ENCODE results near the gene ADGRF3.

DNA sequence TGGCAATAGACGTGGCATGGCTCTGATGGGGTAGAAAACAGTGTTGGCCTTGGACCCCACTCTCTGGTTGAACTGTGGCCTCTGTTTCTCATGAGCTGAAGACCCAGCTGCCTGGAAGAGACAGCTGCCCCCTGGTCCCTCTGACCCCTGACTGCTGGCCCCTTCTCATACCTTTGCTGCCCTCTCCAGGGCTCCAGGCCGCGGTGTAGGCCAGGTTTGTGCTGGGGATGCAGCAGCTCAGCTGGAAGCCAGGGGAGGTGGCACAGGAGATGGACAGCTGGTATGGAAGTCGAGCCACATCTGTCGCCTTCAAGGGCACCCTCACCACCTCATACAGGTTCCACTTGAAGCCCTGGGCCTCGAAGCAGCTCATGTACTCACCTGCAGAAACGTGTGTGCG, 32.3 kb downstream of the ADGRF3 start:
- no peak for TF ChIP-seq JUND (IDR thresholded peaks at IDR 0.05)
- TF ChIP-seq, protein P1, sequence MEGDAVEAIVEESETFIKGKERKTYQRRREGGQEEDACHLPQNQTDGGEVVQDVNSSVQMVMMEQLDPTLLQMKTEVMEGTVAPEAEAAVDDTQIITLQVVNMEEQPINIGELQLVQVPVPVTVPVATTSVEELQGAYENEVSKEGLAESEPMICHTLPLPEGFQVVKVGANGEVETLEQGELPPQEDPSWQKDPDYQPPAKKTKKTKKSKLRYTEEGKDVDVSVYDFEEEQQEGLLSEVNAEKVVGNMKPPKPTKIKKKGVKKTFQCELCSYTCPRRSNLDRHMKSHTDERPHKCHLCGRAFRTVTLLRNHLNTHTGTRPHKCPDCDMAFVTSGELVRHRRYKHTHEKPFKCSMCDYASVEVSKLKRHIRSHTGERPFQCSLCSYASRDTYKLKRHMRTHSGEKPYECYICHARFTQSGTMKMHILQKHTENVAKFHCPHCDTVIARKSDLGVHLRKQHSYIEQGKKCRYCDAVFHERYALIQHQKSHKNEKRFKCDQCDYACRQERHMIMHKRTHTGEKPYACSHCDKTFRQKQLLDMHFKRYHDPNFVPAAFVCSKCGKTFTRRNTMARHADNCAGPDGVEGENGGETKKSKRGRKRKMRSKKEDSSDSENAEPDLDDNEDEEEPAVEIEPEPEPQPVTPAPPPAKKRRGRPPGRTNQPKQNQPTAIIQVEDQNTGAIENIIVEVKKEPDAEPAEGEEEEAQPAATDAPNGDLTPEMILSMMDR (IDR thresholded peaks at IDR 0.05), result no peak
- TF ChIP-seq NRF1 (IDR thresholded peaks at IDR 0.05; ENCODE audit: low read depth, low read length), result no peak
- TF ChIP-seq SIN3A (IDR thresholded peaks at IDR 0.05; ENCODE audit: borderline replicate concordance, low read depth, low read length), result no peak
- no peak for TF ChIP-seq RFX5 (IDR thresholded peaks at IDR 0.05; ENCODE audit: low read length)
- TF ChIP-seq SMC3 (IDR thresholded peaks at IDR 0.05; ENCODE audit: low read depth, low read length), result no peak
- TF ChIP-seq, protein P2, sequence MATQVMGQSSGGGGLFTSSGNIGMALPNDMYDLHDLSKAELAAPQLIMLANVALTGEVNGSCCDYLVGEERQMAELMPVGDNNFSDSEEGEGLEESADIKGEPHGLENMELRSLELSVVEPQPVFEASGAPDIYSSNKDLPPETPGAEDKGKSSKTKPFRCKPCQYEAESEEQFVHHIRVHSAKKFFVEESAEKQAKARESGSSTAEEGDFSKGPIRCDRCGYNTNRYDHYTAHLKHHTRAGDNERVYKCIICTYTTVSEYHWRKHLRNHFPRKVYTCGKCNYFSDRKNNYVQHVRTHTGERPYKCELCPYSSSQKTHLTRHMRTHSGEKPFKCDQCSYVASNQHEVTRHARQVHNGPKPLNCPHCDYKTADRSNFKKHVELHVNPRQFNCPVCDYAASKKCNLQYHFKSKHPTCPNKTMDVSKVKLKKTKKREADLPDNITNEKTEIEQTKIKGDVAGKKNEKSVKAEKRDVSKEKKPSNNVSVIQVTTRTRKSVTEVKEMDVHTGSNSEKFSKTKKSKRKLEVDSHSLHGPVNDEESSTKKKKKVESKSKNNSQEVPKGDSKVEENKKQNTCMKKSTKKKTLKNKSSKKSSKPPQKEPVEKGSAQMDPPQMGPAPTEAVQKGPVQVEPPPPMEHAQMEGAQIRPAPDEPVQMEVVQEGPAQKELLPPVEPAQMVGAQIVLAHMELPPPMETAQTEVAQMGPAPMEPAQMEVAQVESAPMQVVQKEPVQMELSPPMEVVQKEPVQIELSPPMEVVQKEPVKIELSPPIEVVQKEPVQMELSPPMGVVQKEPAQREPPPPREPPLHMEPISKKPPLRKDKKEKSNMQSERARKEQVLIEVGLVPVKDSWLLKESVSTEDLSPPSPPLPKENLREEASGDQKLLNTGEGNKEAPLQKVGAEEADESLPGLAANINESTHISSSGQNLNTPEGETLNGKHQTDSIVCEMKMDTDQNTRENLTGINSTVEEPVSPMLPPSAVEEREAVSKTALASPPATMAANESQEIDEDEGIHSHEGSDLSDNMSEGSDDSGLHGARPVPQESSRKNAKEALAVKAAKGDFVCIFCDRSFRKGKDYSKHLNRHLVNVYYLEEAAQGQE (IDR thresholded peaks at IDR 0.05; ENCODE audit: low read depth, low read length), result no peak
- TF ChIP-seq, protein P3, sequence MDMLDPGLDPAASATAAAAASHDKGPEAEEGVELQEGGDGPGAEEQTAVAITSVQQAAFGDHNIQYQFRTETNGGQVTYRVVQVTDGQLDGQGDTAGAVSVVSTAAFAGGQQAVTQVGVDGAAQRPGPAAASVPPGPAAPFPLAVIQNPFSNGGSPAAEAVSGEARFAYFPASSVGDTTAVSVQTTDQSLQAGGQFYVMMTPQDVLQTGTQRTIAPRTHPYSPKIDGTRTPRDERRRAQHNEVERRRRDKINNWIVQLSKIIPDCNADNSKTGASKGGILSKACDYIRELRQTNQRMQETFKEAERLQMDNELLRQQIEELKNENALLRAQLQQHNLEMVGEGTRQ (IDR thresholded peaks at IDR 0.05; ENCODE audit: borderline replicate concordance, low read depth, low read length), result no peak
- TF ChIP-seq, protein P4, sequence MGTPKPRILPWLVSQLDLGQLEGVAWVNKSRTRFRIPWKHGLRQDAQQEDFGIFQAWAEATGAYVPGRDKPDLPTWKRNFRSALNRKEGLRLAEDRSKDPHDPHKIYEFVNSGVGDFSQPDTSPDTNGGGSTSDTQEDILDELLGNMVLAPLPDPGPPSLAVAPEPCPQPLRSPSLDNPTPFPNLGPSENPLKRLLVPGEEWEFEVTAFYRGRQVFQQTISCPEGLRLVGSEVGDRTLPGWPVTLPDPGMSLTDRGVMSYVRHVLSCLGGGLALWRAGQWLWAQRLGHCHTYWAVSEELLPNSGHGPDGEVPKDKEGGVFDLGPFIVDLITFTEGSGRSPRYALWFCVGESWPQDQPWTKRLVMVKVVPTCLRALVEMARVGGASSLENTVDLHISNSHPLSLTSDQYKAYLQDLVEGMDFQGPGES (IDR thresholded peaks at IDR 0.05; ENCODE audit: low read depth, low read length), result no peak
- TF ChIP-seq GABPA (IDR thresholded peaks at IDR 0.05; ENCODE audit: low read depth), result no peak

Data from SK-N-SH (cell line).